ENCODE data around the gene FGD6.

DNA sequence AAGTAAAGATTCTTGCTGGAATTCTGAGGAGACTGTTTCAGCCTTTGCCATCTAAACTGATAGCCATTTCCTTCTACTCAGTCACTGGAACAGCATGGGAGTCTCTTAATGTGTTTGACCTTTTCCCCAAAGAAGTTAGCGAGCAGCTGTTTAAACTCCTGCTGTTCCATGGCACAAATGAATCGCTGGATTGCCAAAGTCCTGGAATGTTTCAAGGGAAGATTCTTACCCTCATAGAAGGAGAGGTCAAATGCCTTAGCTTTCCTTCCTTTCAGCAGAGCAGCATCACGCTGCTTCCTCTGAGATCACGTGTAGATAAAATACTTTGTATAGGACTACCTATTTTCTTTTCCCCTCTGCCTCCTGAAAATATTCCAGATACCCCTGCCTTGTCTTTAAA lies 133.3 kb downstream of the FGD6 start:
- TF ChIP-seq, protein P1, sequence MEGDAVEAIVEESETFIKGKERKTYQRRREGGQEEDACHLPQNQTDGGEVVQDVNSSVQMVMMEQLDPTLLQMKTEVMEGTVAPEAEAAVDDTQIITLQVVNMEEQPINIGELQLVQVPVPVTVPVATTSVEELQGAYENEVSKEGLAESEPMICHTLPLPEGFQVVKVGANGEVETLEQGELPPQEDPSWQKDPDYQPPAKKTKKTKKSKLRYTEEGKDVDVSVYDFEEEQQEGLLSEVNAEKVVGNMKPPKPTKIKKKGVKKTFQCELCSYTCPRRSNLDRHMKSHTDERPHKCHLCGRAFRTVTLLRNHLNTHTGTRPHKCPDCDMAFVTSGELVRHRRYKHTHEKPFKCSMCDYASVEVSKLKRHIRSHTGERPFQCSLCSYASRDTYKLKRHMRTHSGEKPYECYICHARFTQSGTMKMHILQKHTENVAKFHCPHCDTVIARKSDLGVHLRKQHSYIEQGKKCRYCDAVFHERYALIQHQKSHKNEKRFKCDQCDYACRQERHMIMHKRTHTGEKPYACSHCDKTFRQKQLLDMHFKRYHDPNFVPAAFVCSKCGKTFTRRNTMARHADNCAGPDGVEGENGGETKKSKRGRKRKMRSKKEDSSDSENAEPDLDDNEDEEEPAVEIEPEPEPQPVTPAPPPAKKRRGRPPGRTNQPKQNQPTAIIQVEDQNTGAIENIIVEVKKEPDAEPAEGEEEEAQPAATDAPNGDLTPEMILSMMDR (IDR thresholded peaks at IDR 0.05 in 4 of 5, conservative IDR thresholded peaks at IDR 0.05 in 1 of 5), result no peak
- TF ChIP-seq POLR2A (IDR thresholded peaks at IDR 0.05), result no peak

Measured in gastrocnemius medialis (tissue), 4 donors.